Measurements from ENCODE around the gene BMP3. TPM values are rescaled to one million over a fixed set of nuclear protein-coding genes. Genes with fewer than 3 reads are reported as not detected.

The BMP3 gene
- total and polyA plus RNA-seq, 8 donors, result 0.02 to 0.09 (median 0.04) TPM; not detected in 3

DNA sequence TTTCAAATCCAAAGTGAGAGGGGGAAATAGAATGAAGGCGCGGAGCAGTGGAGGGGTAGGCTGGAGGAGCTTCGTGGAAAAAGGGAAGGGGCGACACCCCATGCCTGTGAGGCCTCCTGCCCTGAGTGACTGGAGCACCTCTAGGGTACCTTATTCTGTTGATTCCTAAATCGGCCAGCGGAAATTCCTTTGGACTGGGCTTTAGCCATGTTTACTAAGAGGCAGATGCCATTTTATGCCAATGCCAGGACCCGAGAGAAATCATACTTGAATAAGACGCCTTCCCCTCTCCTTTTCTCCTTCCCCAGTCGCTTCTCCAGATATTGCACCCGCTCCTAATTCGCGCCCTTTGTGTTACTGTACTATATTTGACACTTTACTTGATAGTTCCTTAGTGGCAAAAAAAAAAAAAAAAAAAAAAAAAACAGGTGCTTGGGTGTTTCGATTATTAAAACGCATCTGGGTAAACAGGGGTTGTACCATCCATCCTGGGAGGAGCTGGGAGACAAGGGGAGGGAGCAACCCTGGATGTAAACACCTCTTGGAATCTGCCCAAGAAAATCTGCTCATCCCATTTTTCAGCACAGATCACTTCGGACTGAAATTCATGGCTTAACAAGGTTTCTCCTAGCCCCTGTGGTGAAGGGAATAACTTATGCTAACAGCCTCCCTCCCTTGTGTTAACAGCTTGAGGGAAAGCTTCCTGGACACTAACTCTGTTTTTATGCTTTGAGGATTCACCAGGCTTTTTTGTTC, 1.5 kb downstream of the BMP3 start:
- intact Hi-C loops (cut with DNase I), result no loop called here
- no peak for ATAC-seq
- WGBS, 2 donors, result 16 to 17% methylated on average over 14 to 15 of the region's 15 CpGs
- DNase-seq, result no peak
- Histone ChIP-seq H3K4me1 (peaks cover 0 to 5% (median 0%) of the 10 kb centered on the region in 3 donors), H3K4me3 (no peak overlapping the region), H3K9me3 (no peaks in the 10 kb centered on the region), H3K27me3 (peaks cover 0 to 34% (median 7%) of the 10 kb centered on the region in 4 donors), H3K27ac (no peak overlapping the region), H3K36me3 (no peaks in the 10 kb centered on the region)
- TF ChIP-seq, protein P1, sequence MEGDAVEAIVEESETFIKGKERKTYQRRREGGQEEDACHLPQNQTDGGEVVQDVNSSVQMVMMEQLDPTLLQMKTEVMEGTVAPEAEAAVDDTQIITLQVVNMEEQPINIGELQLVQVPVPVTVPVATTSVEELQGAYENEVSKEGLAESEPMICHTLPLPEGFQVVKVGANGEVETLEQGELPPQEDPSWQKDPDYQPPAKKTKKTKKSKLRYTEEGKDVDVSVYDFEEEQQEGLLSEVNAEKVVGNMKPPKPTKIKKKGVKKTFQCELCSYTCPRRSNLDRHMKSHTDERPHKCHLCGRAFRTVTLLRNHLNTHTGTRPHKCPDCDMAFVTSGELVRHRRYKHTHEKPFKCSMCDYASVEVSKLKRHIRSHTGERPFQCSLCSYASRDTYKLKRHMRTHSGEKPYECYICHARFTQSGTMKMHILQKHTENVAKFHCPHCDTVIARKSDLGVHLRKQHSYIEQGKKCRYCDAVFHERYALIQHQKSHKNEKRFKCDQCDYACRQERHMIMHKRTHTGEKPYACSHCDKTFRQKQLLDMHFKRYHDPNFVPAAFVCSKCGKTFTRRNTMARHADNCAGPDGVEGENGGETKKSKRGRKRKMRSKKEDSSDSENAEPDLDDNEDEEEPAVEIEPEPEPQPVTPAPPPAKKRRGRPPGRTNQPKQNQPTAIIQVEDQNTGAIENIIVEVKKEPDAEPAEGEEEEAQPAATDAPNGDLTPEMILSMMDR (IDR thresholded peaks at IDR 0.05), result no peak
- no peak for FAIRE-seq

DNA sequence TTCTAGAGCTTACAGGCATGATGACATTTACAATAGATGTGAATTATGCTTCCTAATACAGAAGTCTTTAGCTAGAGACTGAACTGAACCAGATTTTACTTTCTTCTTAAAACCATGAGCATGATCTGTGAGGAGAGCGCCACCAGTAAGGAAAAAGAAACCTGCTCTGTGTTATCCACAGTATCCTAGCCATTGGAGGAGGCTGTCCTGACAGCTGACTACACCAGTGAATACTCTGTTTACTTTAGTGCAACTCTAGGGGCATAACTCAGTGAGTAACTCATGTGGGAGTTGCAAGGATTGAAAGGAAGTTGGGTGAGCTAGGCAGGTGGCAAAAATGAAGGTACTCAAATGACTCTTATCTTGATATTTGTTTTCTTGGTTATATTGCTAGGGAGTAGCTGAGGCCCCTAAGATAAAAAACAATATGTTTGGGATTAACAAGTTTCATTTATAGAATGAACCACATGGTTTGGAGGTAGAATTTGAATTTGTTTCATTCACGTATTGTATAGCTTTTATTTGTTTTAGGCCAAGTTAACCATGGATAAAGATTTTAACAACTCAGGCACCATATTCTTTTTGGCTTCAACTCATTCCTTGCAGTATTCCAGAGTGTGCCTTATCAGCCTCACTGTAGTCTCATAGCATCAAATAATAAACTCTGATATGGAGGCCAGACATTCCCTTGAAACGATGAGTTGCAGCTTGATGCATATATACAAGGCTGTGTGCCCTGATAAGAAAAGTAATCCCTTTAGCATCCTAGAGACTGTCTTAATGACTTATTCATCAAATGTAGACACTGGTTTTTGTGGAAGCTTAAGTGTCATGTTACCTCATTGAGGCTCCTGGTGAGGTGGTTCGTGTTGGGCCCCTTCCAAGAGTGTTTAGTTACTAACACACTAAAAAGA, 2.5 kb downstream of the BMP3 start:
- Histone ChIP-seq H3K4me1 (peaks cover 0 to 5% (median 0%) of the 10 kb centered on the region in 3 donors), H3K27me3 (peaks cover 0 to 34% (median 7%) of the 10 kb centered on the region in 4 donors), H3K9me3 (no peaks in the 10 kb centered on the region), H3K4me3 (no peak overlapping the region), H3K36me3 (no peaks in the 10 kb centered on the region), H3K27ac (no peak overlapping the region)
- DNase-seq (no peak), ATAC-seq (no peak), FAIRE-seq (no peak)
- WGBS, 2 donors, result 59 to 67% methylated on average over 4 of the region's 4 CpGs
- TF ChIP-seq, protein P1 (IDR thresholded peaks at IDR 0.05), result no peak
- intact Hi-C loops (cut with DNase I), result no loop called here

DNA sequence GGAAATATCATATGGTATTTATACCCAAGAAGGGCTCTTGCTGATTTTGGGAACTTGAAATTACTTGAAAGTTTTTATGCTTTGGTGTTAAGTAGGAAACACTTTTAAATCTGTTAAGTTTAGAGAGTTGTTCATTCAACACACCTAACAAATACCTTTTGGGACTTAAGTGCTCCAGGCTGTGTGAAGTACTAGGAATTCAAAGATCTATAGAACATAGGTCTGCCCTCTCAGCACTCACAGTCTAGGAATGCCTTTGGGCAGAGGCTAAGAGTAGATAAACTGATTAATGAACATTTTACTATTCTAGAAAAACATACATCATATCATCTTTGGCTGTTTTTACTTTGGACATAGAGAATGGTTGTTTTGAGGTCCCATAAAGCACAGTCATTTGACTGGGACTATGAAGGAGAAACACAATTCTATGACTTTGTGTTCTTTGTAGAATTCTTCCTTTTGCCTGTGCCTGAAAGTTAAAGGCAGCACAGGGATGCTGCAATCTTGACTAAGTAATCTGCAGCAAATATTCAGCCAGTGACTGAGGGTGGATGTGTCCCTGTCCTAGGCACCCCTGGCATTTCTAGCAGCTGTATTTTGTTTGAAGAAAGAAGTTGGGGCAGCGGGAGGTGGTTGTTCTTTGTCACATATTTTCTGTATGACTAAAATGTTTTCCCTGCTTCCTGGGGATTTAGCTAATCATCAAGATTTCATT, 8.3 kb downstream of the BMP3 start:
- H3K36me3 ChIP-seq, result no peaks in the 10 kb centered on the region
- no peak for FAIRE-seq
- no peaks in the 10 kb centered on the region for H3K4me1 ChIP-seq
- DNase-seq, result no peak
- intact Hi-C loops (cut with DNase I), result no loop called here
- H3K9me3 ChIP-seq, result no peaks in the 10 kb centered on the region
- H3K27ac ChIP-seq, result no peak overlapping the region
- TF ChIP-seq, protein P1 (IDR thresholded peaks at IDR 0.05), result no peak
- ATAC-seq, result no peak
- peaks cover 0 to 16% (median 2%) of the 10 kb centered on the region in 4 donors for H3K27me3 ChIP-seq
- WGBS, 2 donors, result 71 to 73% methylated on average over 1 of the region's 1 CpG
- no peak overlapping the region for H3K4me3 ChIP-seq

DNA sequence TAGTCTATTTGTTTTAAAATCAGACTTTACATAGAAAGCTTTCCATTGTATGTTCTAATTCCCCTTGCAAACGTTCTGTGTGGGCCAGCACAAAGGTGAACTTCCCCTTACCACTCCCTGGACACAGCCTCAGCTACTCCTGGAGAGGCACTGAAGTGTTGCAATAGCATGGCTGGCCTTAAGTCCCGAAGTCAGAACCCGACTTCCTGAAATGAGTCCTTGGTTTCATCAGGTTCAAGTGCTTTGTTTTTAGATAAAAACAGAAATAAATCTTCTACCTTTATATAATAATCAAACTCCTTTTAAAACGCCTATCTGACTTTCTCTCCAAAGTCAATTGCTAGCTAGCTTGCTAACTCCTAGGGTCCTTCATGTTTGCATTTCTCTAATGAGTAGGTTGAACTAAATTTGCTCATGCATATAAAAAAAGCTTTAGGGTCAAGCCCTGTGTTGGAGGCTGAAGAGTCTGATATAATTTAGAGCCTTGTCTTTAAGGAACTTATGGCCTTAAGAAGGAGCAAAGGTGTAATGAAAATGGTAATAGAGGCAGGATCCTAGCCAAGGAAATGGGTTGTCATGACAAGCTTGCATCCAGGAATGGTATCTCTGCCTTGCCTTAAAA, 9.0 kb downstream of the BMP3 start:
- DNase-seq, result no peak
- Histone ChIP-seq H3K9me3 (no peaks in the 10 kb centered on the region), H3K4me3 (no peak overlapping the region), H3K36me3 (no peaks in the 10 kb centered on the region), H3K27ac (no peak overlapping the region), H3K27me3 (peaks cover 0 to 22% (median 2%) of the 10 kb centered on the region in 4 donors), H3K4me1 (no peaks in the 10 kb centered on the region)
- intact Hi-C loops (cut with DNase I), result no loop called here
- WGBS, 2 donors, result 19 to 31% methylated on average over 4 of the region's 4 CpGs
- no peak for FAIRE-seq
- no peak for ATAC-seq
- TF ChIP-seq, protein P1 (IDR thresholded peaks at IDR 0.05), result no peak
